ENCODE measurements around the gene NTNG1. TPM values are rescaled to one million over a fixed set of nuclear protein-coding genes. Genes with fewer than 3 reads are reported as not detected.

The NTNG1 gene
- total and polyA plus RNA-seq, 12 donors, result 0.06 TPM; not detected in 11

- ATAC-seq (no peak), DNase-seq (no peak)
- no peak overlapping the region for H3K4me3 ChIP-seq
- no peaks in the 10 kb centered on the region for H3K4me1 ChIP-seq
- H3K36me3 ChIP-seq, result no peaks in the 10 kb centered on the region
- intact Hi-C loops (cut with DNase I), result no loop called here
- no peak for TF ChIP-seq CTCF (IDR thresholded peaks at IDR 0.05)
- H3K9me3 ChIP-seq, result peaks cover 0 to 2% (median 0%) of the 10 kb centered on the region in 11 donors
- 55 to 56% methylated on average over 4 of the region's 4 CpGs for WGBS, 2 donors
- H3K27ac ChIP-seq, result no peak overlapping the region
- H3K27me3 ChIP-seq, result no peaks in the 10 kb centered on the region
Observed at GRCh38 chr1:107415241-107415640, 274.4 kb downstream of the NTNG1 start.

- H3K36me3 ChIP-seq, result no peaks in the 10 kb centered on the region
- intact Hi-C loops (cut with DNase I), result no loop called here
- no peaks in the 10 kb centered on the region for H3K9me3 ChIP-seq
- no peaks in the 10 kb centered on the region for H3K4me1 ChIP-seq
- ATAC-seq (no peak), DNase-seq (no peak)
- no peaks in the 10 kb centered on the region for H3K27me3 ChIP-seq
- H3K4me3 ChIP-seq, result no peak overlapping the region
- no peak for TF ChIP-seq CTCF (IDR thresholded peaks at IDR 0.05)
- WGBS, 2 donors, result 71 to 72% methylated on average over 2 of the region's 2 CpGs
- no peak overlapping the region for H3K27ac ChIP-seq
Observed at GRCh38 chr1:107419003-107419402, 278.2 kb downstream of the NTNG1 start.

- Histone ChIP-seq H3K27me3 (no peaks in the 10 kb centered on the region), H3K27ac (no peak overlapping the region), H3K4me3 (no peak overlapping the region), H3K9me3 (peaks cover 0 to 5% (median 0%) of the 10 kb centered on the region in 11 donors), H3K36me3 (no peaks in the 10 kb centered on the region), H3K4me1 (no peaks in the 10 kb centered on the region)
- intact Hi-C loops (cut with DNase I), result no loop called here
- WGBS, 2 donors, result 53 to 60% methylated on average over 1 of the region's 1 CpG
- DNase-seq (no peak), ATAC-seq (no peak)
- no peak for TF ChIP-seq CTCF (IDR thresholded peaks at IDR 0.05)
Observed at GRCh38 chr1:107422901-107423300, 282.1 kb downstream of the NTNG1 start.

- no peak overlapping the region for H3K27ac ChIP-seq
- H3K4me1 ChIP-seq, result no peaks in the 10 kb centered on the region
- peak in 1 of 2 donors; percentile 12 for DNase-seq
- 45 to 52% methylated on average over 14 of the region's 14 CpGs for WGBS, 2 donors
- H3K36me3 ChIP-seq, result no peaks in the 10 kb centered on the region
- ATAC-seq, result no peak
- H3K9me3 ChIP-seq, result peaks cover 0 to 5% (median 0%) of the 10 kb centered on the region in 11 donors
- no peak overlapping the region for H3K4me3 ChIP-seq
- intact Hi-C loops (cut with DNase I), result loop anchor here in 2 of 10 donors (5.0 to 10.0 kb wide), 2 partner anchors 314 to 317 kb away; no protein-coding TSS in a partner anchor
- peaks cover 0 to 12% (median 0%) of the 10 kb centered on the region in 7 donors for H3K27me3 ChIP-seq
- TF ChIP-seq CTCF (IDR thresholded peaks at IDR 0.05), result peak; percentile 15 to 68 (median 51)
Observed at GRCh38 chr1:107430540-107431228, 289.8 kb downstream of the NTNG1 start.
